MV-4-11 (cell line): ENCODE measurements around the gene ATP2B2.

Experiments
- DNase-seq: peaks from one replicate; lab custom pipeline; 2025; lab: John Stamatoyannopoulos, UW

ATP2B2 gene

GRCh38 chr3:10469441-10470119 is 35.8 kb downstream of the ATP2B2 start:
- no peak for DNase-seq

GRCh38 chr3:10468613-10469354 is 36.6 kb downstream of the ATP2B2 start:
- no peak for DNase-seq

- DNase-seq = no peak
Measured at GRCh38 chr3:10467904-10468612, 37.3 kb downstream of the ATP2B2 start.

GRCh38 chr3:10467204-10467603 is 38.2 kb downstream of the ATP2B2 start:
- DNase-seq = no peak

GRCh38 chr3:10466186-10466585 is 39.2 kb downstream of the ATP2B2 start:
- no peak for DNase-seq

GRCh38 chr3:10465161-10465560 is 40.2 kb downstream of the ATP2B2 start:
- DNase-seq = no peak

- DNase-seq = no peak
Measured at GRCh38 chr3:10463533-10464434, 41.6 kb downstream of the ATP2B2 start.

- DNase-seq = no peak
Measured at GRCh38 chr3:10462641-10463532, 42.5 kb downstream of the ATP2B2 start.

- no peak for DNase-seq
Measured at GRCh38 chr3:10460951-10461545, 44.3 kb downstream of the ATP2B2 start.

- peak; percentile 77 for DNase-seq
Measured at GRCh38 chr3:10459954-10460754, 45.2 kb downstream of the ATP2B2 start.

- peak; percentile 80 for DNase-seq
Measured at GRCh38 chr3:10457560-10457959, 47.8 kb downstream of the ATP2B2 start.

GRCh38 chr3:10456981-10457380 is 48.4 kb downstream of the ATP2B2 start:
- DNase-seq = no peak

- DNase-seq = no peak
Measured at GRCh38 chr3:10455545-10455914, 49.9 kb downstream of the ATP2B2 start.

- peak; percentile 27 for DNase-seq
Measured at GRCh38 chr3:10454907-10455544, 50.4 kb downstream of the ATP2B2 start.

- no peak for DNase-seq
Measured at GRCh38 chr3:10453431-10454163, 51.8 kb downstream of the ATP2B2 start.

- no peak for DNase-seq
Measured at GRCh38 chr3:10450494-10451440, 54.6 kb downstream of the ATP2B2 start.

GRCh38 chr3:10449436-10449835 is 56.0 kb downstream of the ATP2B2 start:
- no peak for DNase-seq
